SH-SY5Y (cell line): ENCODE measurements around the gene MCF2L.

Source experiments
- GATA2 ChIP-seq: IDR thresholded peaks from 2 replicates; pipeline ENCODE4 v1.6.1; 2011; ENCODE audit warnings: mild to moderate bottlenecking, low read depth, low read length
- GATA3 ChIP-seq: IDR thresholded peaks from 2 replicates; pipeline ENCODE4 v1.6.1; 2011; ENCODE audit warnings: low read depth, mild to moderate bottlenecking, low read length, moderate library complexity

Gene MCF2L

DNA sequence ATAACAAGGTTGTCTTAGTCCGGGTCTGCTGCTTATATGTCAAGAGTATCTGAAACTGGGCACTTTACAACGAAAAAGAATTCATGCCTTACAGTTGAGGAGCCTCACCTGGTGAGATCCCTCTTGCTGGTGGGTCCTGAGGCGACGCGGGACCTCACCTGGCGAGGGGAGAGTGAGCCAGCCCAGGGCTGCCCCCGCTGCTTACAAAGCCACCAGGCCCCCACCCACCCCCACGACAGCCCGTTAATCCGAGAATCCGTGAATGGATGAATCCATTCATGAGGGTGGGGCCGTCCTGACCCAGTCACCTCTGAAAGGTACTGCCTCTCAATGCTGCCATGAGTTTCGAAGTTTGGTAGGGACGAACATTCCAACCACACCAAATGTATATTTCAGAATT, 82.6 kb downstream of the MCF2L start:
- TF ChIP-seq GATA2 (no peak), GATA3 (no peak)

DNA sequence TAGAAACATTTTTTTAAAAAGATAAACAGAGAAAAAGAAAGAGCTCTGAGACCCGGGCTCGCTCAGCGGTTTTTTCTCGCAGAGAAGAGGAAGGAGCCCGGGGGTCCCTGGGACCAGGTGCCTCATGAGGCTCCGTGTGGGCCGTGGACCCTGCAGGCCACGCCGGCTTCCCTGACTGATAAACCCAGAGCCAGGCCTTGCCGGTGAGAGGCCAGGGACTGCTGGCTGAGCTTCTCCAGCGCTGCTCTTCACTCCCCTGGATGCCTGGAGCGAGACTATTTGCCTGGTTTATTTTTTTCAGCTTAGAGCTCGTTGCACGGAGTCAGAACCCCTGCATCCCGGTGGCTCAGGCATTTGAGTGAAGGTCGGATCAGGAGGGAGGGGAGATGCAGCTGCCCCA, 83.2 kb downstream of the MCF2L start:
- no peak for TF ChIP-seq GATA2
- no peak for TF ChIP-seq GATA3

DNA sequence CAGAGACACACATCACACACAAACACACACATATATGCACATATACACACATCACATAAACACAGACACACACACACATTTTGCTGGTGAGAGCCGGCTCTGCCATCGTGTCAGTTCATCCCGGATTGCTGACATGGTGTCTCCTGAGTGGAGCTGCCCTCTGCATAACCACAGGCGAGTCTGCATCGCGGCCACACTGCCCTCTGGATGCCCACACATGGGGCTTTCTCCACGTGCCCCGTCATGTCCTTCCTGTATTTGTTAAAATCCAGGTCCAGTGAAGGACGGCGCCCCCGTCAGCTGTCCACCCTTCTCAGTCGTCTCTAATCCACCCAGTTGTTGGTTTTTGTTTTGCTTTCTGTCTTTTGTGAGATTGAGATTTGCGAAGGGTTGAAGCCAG, 84.0 kb downstream of the MCF2L start:
- no peak for TF ChIP-seq GATA2
- no peak for TF ChIP-seq GATA3

DNA sequence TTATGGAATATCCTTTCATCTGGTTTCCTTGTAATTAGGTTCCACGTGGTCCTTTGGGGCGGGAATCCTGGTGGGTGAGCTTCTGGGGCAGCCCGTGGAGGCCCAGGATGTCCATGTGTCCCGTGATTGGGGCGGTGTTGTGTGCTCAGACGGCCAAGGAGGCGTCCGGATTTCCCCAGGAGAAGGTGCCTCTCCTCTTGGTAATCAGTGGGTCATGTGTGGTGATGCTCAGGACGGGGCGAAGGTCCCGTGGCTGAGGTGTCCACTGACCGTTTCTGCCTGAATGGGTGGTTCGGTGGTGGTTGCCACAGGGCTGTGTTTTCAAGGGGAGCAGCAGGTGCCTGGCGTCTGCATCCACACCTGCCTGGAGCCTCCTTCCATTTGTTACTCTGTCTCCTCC, 84.4 kb downstream of the MCF2L start:
- TF ChIP-seq GATA3 (no peak), GATA2 (no peak)

GRCh38 chr13:113053801-113054604, 85.0 kb downstream of the MCF2L start:
- TF ChIP-seq GATA3, result no peak
- no peak for TF ChIP-seq GATA2

DNA sequence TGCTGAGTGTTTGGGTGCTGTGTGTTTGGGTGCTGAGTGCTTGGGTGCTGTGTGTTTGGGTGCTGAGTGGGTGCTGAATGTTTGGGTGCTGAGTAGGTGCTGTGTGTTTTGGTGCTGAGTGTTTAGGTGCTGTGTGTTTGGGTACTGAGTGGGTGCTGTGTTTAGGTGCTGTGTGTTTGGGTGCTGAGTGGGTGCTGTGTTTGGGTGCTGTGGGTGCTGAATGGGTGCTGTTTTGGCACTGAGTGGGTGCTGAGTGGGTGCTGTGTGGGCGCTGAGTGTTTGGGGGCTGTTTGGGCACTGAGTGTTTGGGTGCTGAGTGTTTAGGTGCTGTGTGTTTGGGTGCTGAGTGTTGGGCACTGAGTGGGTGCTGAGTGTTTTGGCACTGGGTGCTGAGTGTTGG, 88.1 kb downstream of the MCF2L start:
- TF ChIP-seq GATA3, result no peak
- no peak for TF ChIP-seq GATA2

DNA sequence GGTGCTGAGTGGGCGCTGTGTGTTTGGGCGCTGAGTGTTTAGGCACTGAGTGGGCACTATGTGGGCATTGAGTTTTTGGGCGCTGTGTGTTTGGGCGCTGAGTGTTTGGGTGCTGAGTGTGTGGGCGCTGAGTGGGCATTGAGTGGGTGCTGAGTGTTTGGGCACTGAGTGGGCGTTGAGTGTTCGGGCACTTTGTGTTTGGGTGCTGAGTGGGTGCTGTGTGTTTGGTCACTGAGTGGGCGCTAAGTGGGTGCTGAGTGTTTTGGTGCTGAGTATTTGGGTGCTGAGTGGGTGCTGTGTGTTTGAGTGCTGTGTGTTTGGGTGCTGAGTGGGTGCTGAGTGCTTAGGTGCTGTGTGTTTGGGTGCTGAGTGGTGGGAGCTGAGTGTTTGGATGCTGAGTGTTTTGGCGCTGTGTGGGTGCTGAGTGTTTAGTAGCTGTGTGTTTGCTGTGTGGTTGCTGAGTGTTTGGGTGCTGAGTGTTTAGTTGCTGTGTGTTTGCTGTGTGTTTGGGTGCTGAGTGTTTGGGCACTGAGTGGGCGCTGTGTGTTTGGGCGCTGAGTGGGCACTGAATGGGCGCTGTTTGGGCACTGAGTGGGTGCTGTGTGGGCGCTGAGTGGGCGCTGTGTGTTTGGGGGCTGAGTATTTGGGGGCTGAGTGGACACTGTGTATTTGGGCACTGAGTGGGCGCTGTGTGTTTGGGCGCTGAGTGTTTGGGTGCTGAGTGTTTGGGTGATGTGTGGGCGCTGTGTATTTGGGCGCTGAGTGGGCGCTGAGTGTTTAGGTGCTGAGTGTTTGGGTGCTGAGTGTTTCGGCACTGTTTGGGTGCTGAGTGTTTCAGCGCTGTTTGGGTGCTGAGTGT, 89.3 kb downstream of the MCF2L start:
- TF ChIP-seq GATA3 (no peak), GATA2 (no peak)

DNA sequence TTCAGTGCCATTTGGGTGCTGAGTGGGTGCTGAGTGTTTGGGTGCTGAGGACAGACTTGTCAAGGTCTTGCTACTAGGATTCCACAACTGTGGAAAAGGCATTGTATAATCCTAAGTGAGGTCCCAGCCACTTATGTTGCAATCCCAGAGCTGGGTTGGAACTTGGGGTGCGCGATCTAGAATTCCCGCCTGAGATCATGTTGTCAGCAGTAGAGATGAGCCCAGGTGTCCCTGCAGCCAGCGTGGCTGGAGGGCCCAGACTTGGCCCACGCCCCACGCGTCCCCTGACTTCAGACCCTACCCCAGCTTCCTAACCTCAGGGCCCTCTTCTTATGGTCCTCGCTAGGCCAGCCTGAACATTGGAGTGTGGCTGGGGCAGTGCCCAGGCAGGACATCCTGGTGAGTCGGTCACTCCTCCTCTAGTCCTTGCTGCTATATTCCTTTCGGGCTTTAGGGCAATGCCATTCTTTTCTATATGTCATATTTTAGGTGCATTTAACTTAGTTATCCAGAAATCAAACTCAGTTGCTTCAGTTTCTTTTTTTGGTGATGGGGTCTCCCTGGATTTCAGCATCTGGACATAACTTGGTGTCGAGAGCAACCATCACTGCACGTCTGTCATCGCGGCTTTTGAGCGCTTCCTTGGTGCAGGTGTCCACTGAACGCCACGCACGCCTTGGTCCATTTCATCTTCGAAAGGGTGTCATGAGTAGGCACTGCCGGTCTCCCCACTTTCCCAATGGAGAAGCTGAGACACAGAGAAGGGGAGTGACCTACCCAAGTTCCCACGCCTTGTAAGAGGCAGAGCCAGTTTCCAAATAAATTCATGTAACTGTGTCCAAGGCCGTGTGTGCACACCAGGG, 90.2 kb downstream of the MCF2L start:
- TF ChIP-seq GATA2 (no peak), GATA3 (no peak)

DNA sequence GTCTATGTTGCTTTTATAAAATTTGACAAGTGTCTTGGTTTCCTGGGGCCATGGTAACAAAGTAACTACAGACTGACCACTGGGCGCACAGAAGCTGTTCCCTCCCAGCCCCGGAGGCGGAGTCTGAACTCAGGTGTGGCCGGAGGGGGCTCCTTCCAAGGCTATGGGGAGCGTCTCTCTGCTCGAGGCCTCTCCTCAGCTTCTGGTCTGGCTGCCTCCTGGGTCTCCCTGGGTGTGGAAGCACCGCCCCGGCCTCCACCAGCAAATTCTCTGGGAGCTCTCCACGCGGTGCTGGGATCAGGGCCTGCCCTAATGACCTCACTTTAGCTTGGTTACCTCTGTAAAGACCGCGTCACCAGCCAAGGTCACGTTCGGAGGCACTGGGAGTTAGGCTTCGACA, 90.9 kb downstream of the MCF2L start:
- TF ChIP-seq GATA3, result no peak
- no peak for TF ChIP-seq GATA2

GRCh38 chr13:113060557-113061270, 91.7 kb downstream of the MCF2L start:
- TF ChIP-seq GATA2, result no peak
- TF ChIP-seq GATA3, result no peak

DNA sequence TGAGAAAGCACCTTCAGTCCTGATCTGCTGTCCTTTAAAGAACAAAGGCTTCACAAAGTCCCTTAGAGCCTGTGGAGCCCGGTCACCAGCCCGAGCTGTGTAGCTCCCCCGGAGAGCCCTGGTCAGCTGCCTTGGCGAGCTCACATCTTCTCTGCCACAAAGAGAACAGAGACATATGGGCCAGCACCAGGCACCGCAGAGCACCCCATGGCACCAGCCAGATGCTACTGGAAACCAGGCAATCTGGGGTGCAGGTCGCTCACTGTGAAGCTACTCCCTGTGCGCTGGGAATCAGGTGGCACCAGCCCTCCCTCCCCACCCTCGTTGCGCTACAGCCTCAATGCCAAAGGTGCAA, 92.2 kb downstream of the MCF2L start:
- TF ChIP-seq GATA2 (no peak), GATA3 (no peak)

DNA sequence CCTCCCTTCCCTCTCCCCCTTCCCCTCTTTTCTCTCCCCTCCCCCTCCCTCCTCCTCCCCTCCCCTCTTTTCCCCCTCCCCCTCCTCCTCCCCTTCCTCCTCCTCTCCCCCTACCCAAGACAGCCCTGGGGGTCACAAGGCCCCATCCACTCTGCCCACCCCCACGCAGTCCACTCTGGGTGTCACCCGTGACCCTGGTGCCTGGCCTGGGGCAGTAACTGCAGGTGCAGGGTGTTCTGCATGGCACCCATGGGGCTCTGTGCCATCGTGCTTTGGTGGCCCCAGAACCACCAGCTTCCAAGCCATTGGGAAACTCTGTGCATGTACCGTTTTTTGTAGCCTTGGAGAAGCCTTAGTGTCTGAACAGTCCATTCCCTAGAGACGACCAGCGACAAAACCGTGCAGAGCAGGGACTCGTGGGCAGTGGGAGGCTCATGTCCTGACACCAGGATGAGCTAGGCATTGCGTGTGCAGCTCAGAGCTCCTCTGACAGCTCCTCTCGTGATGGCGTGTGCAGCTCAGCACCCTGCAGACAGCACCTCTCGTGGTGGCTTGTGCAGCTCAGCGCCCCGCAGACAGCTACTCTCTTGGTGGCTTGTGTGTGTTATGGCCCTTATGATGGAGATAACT, 92.9 kb downstream of the MCF2L start:
- TF ChIP-seq GATA3, result no peak

DNA sequence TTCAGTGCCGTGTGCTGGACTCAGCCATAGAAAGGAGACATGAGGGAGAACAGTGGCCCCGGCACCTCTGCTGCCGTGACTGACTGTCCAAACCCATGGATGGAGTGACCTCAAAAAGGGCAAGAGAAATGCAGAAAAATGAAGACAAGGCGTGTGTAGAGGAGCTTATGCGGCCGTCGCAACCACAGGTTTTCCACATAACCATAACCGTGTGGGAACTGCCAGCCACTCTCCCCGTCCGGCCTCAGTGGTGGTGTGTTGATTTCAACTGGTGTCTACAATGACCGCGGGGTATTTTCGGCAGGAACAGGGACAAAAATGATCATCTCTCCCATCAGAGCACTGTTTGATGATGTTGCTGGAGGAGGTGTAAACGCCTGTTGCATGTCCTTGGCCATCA, 93.7 kb downstream of the MCF2L start:
- TF ChIP-seq GATA3 (no peak), GATA2 (no peak)
